SK-N-SH (cell line): ENCODE data around the gene SPATA21. TPM values are rescaled to one million over a fixed set of nuclear protein-coding genes. Genes with fewer than 3 reads are reported as not detected.

ENCODE experiments used
- CTCF ChIA-PET: fragments of 300-600, 350-600 bp; formaldehyde crosslinking; extraction: SDS; loops from one replicate; lab custom pipeline; 2021; lab: Yijun Ruan, JAX
- POLR2A ChIA-PET: fragments of 350-600 bp; sonication (Branson Sonifier 250); formaldehyde crosslinking; extraction: SDS; loops from one replicate; lab custom pipeline; 2020; ENCODE audit warnings: antibody characterized with exemption, inconsistent platforms; lab: Yijun Ruan, JAX
- DNase-seq: peaks from one replicate; pipeline ENCODE4 v3.0.0; 2012
- H2AFZ ChIP-seq: fragments of 200-600 bp; sonication (generic); 2 replicates; pipeline ENCODE4 v1.8.1; 2016; ENCODE audit warnings: antibody characterized with exemption, mild to moderate bottlenecking, low read depth
- H3F3A ChIP-seq: fragments of 200-600 bp; sonication (generic); replicated peaks from 2 replicates; pipeline ENCODE3; 2016; ENCODE audit warnings: antibody characterized with exemption, mild to moderate bottlenecking; ENCODE audit not compliant: insufficient read depth
- H3K27ac ChIP-seq, 2 experiments: fragments of 200-500 bp in 1 of 2; fragments of 200-600 bp in 1 of 2; sonication (Bioruptor generic) in 1 of 2; sonication (generic), shearing (Covaris generic) in 1 of 2; 2 replicates each; pipeline versions ENCODE4 v1.5.1 to v1.6.1; 2014 to 2016; ENCODE audit warnings: low read depth in 2 of 2, inconsistent platforms in 1 of 2, low read length in 1 of 2, mild to moderate bottlenecking in 1 of 2, mixed read lengths in 1 of 2
- H3K27me3 ChIP-seq: fragments of 200-600 bp; sonication (generic), shearing (Covaris generic); 2 replicates; pipeline ENCODE4 v1.6.1; 2016; ENCODE audit warnings: mixed run types; ENCODE audit not compliant: insufficient read depth
- H3K36me3 ChIP-seq, 2 experiments: fragments of 200-500 bp in 1 of 2; fragments of 200-600 bp in 1 of 2; sonication (Bioruptor generic) in 1 of 2; sonication (generic) in 1 of 2; replicated peaks in 1 of 2; 2 replicates each; pipeline versions ENCODE3 to v1.5.1; 2014 to 2016; ENCODE audit warnings: low read length in 1 of 2, mild to moderate bottlenecking in 1 of 2; ENCODE audit not compliant: insufficient read depth in 2 of 2, control insufficient read depth in 1 of 2
- H3K4me1 ChIP-seq, 2 experiments: fragments of 200-500 bp in 1 of 2; fragments of 200-600 bp in 1 of 2; sonication (Bioruptor generic) in 1 of 2; sonication (generic), shearing (Covaris generic) in 1 of 2; 2 replicates each; pipeline versions ENCODE4 v1.5.1 to v1.6.1; 2014 to 2016; ENCODE audit warnings: low read depth in 1 of 2, low read length in 1 of 2, mixed run types in 1 of 2; ENCODE audit not compliant: insufficient read depth in 2 of 2, control insufficient read depth in 1 of 2
- H3K4me2 ChIP-seq: fragments of 200-600 bp; sonication (generic), shearing (Covaris generic); 2 replicates; pipeline ENCODE4 v1.6.1; 2017; ENCODE audit warnings: mixed run types
- H3K4me3 ChIP-seq, 2 experiments: fragments of 200-500 bp in 1 of 2; fragments of 200-600 bp in 1 of 2; sonication (Bioruptor generic) in 1 of 2; sonication (generic), shearing (Covaris generic) in 1 of 2; 2 replicates each; pipeline versions ENCODE4 v1.5.1 to v1.8.1; 2014 to 2016; ENCODE audit warnings: low read depth in 2 of 2, inconsistent platforms in 1 of 2, low read length in 1 of 2, mild to moderate bottlenecking in 1 of 2, mixed read lengths in 1 of 2, moderate library complexity in 1 of 2
- H3K79me2 ChIP-seq: fragments of 200-600 bp; sonication (generic); 2 replicates; pipeline ENCODE4 v1.8.1; 2017; ENCODE audit warnings: mild to moderate bottlenecking; ENCODE audit not compliant: insufficient read depth
- H3K9ac ChIP-seq: fragments of 200-600 bp; sonication (generic); 2 replicates; pipeline ENCODE4 v1.6.1; 2017; ENCODE audit warnings: mixed run types
- H3K9me2 ChIP-seq: fragments of 200-600 bp; sonication (generic); 2 replicates; pipeline ENCODE4 v1.6.1; 2017; ENCODE audit warnings: mixed run types
- H3K9me3 ChIP-seq: fragments of 200-600 bp; sonication (generic); 2 replicates; pipeline ENCODE4 v1.6.1; 2017; ENCODE audit warnings: mixed run types, mild to moderate bottlenecking, moderate library complexity
- H4K20me1 ChIP-seq: fragments of 200-600 bp; sonication (generic); 2 replicates; pipeline ENCODE4 v1.6.1; 2017; ENCODE audit warnings: mild to moderate bottlenecking, mixed run types; ENCODE audit not compliant: insufficient read depth
- CHD2 ChIP-seq: fragments of 150-350 bp; IDR thresholded peaks from 2 replicates; pipeline ENCODE4 v1.6.1; 2018; ENCODE audit warnings: low read length; ENCODE audit not compliant: partially characterized antibody
- ELF1 ChIP-seq: IDR thresholded peaks from 2 replicates; pipeline ENCODE4 v1.4.0; 2012
- EP300 ChIP-seq, 2 experiments: IDR thresholded peaks; 2 replicates each; pipeline versions ENCODE4 v1.4.0 to v1.6.1; 2012; ENCODE audit warnings: borderline replicate concordance in 1 of 2, low read depth in 1 of 2, low read length in 1 of 2
- EZH2phosphoT487 ChIP-seq: fragments of 200-600 bp; sonication (generic); IDR thresholded peaks from 2 replicates; pipeline ENCODE4 v1.6.1; 2017; ENCODE audit warnings: low read depth, mixed run types, mild to moderate bottlenecking, antibody characterized with exemption, moderate library complexity, borderline replicate concordance
- FOSL2 ChIP-seq: IDR thresholded peaks from 2 replicates; pipeline ENCODE4 v1.4.0; 2012; ENCODE audit warnings: low read depth, mild to moderate bottlenecking, moderate library complexity, borderline replicate concordance
- FOXJ3 ChIP-seq: sonication (generic); formaldehyde crosslinking; IDR thresholded peaks from 2 replicates; pipeline ENCODE4 v1.5.1; 2020; ENCODE audit warnings: mild to moderate bottlenecking, missing genetic modification reagents
- FOXM1 ChIP-seq: IDR thresholded peaks from 2 replicates; pipeline ENCODE4 v1.4.0; 2012; ENCODE audit warnings: low read depth, mild to moderate bottlenecking
- GATA2 ChIP-seq: sonication (generic); formaldehyde crosslinking; IDR thresholded peaks from 2 replicates; pipeline ENCODE4 v1.5.0; 2020; ENCODE audit warnings: mild to moderate bottlenecking, missing genetic modification reagents
- JUND ChIP-seq: IDR thresholded peaks from 2 replicates; pipeline ENCODE4 v1.4.0; 2012
- MXI1 ChIP-seq: IDR thresholded peaks from 2 replicates; pipeline ENCODE4 v1.6.1; 2012; ENCODE audit warnings: mild to moderate bottlenecking, low read depth, low read length, improper control_type of control experiment
- NRF1 ChIP-seq: IDR thresholded peaks from 2 replicates; pipeline ENCODE4 v1.6.1; 2012; ENCODE audit warnings: low read depth, mild to moderate bottlenecking, low read length
- PBX3 ChIP-seq: IDR thresholded peaks from 2 replicates; pipeline ENCODE4; 2012
- RAD21 ChIP-seq: IDR thresholded peaks from 2 replicates; pipeline ENCODE4 v1.6.1; 2012; ENCODE audit warnings: mild to moderate bottlenecking, low read length
- RCOR1 ChIP-seq: fragments of 150-350 bp; IDR thresholded peaks from 2 replicates; pipeline ENCODE4 v1.6.1; 2017; ENCODE audit warnings: antibody characterized with exemption, low read length
- REST ChIP-seq: IDR thresholded peaks from 2 replicates; pipeline ENCODE4 v1.6.1; 2012; ENCODE audit warnings: mild to moderate bottlenecking, low read depth, low read length, moderate library complexity
- SIN3A ChIP-seq: IDR thresholded peaks from 2 replicates; pipeline ENCODE4 v1.6.1; 2012; ENCODE audit warnings: low read depth, mild to moderate bottlenecking, low read length, moderate library complexity, borderline replicate concordance
- SMC3 ChIP-seq: IDR thresholded peaks from 2 replicates; pipeline ENCODE4 v1.6.1; 2012; ENCODE audit warnings: low read depth, low read length, improper control_type of control experiment
- TAF1 ChIP-seq: IDR thresholded peaks from 2 replicates; pipeline ENCODE4 v1.6.1; 2012; ENCODE audit warnings: low read depth, mild to moderate bottlenecking, low read length, moderate library complexity, borderline replicate concordance
- TCF12 ChIP-seq: IDR thresholded peaks from 2 replicates; pipeline ENCODE4 v1.4.0; 2012
- USF1 ChIP-seq: IDR thresholded peaks from 2 replicates; pipeline ENCODE4 v1.4.0; 2012; ENCODE audit warnings: low read depth, borderline replicate concordance
- YY1 ChIP-seq: IDR thresholded peaks from 2 replicates; pipeline ENCODE4 v1.4.0; 2012; ENCODE audit warnings: low read depth, mild to moderate bottlenecking
- WGBS: methylation state at CpG from one replicate; pipeline ENCODE4 v1.1.6; 2017; ENCODE audit warnings: low lambda C conversion rate; 5-methylcytosine and 5-hydroxymethylcytosine counted together
- polyA plus RNA-seq, 3 experiments: library from polyadenylated mRNA; depleted of rRNA; stranded (reverse); fragments of >200 nt; gene quantifications; 2 replicates each; pipeline ENCODE4 v1.2.3, GENCODE V29; 2012
- TF ChIP-seq, protein P1 (sequence below): IDR thresholded peaks from 2 replicates; pipeline ENCODE4 v1.4.0; 2012; ENCODE audit warnings: low read depth
- TF ChIP-seq, protein P2 (sequence below): fragments of 150-350 bp; IDR thresholded peaks from 2 replicates; pipeline ENCODE4 v1.6.1; 2017; ENCODE audit warnings: antibody characterized with exemption, low read length, low read depth, borderline replicate concordance
- TF ChIP-seq, protein P3 (sequence below): IDR thresholded peaks from 2 replicates; pipeline ENCODE4 v1.4.0; 2012; ENCODE audit warnings: low read depth, borderline replicate concordance

SPATA21 gene
- polyA plus RNA-seq, 1 of the 3 experiments (the other 2 are of a cell fraction), result 0.10 TPM

DNA sequence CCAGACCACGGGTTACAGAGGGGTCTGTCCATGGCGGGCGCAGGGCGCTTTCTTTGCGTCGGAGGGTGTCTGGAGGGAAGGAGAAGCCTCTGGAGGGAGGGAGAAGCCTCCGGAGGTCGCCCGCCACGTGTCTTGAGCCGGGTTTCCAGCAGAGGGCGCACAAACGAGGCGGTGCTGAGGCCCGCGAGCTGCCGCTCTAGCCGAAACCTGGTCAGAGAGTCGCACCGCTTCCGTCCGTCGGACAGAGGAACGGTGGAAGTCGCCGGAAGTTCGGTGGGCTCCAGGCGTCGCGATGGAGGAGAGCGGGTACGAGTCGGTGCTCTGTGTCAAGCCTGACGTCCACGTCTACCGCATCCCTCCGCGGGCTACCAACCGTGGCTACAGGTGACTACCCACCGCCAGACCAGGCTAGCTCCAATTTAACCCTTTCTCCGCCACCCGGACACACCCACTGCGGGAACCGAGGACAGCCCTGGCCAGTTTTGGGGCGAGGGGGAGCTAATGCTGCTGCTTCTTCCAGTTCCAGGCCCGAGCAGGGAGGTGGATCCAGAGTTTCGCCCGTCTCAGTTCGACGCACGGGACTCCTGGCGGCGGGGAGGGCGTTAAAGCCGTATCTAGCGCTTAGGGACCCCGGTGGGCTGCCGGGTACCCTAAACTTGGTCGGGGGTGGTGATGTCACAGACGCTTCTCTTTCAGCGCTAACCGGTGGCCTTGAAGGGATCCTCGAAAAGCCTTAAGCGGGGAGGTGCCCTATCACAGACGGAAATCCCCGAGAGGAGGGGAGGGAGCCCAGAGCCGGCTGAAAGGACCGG lies 3.5 kb upstream of the SPATA21 start, which contains the start of gene NECAP2:
TSS of gene NECAP2 (plus strand) at position 255 of the 812 bp plus-strand sequence. CDS start at position 293, 38 bp downstream.
- Histone ChIP-seq H2AFZ (peak within 1 kb of the TSS; percentile 99; the same call in 1 of the 2 replicates), H3K4me2 (peak within 1 kb of the TSS; percentile 77), H4K20me1 (peaks cover 9% of the 10 kb centered on the region; the same call in 1 of the 2 replicates), H3K27me3 (no peaks in the 10 kb centered on the region), H3K4me3 (peak within 1 kb of the TSS; percentile 90 to 100), H3K79me2 (peaks cover 49% of the 10 kb centered on the region), H3K9me3 (no peaks in the 10 kb centered on the region), H3K36me3 (peaks cover 23 to 24% of the 10 kb centered on the region in 2 experiments), H3K4me1 (peaks cover 3 to 6% of the 10 kb centered on the region in 2 experiments; a peak in 1 of 4 replicates), H3K27ac (peak within 1 kb of the TSS; percentile 63 to 80), H3K9me2 (no peaks in the 10 kb centered on the region), H3K9ac (peak within 1 kb of the TSS; percentile 82), H3F3A (peaks cover 8% of the 10 kb centered on the region)
- 2% methylated on average over 36 of the region's 68 CpGs for WGBS
- ChIA-PET CTCF (interaction anchor here (0.6 to 2.2 kb wide), 25 partner anchors 9 to 368 kb away, joined by 3 to 15 read pairs (median 4); partner anchors contain the start of genes FAM131C and NBPF1), POLR2A (interaction anchor here (0.5 to 1.3 kb wide), 6 partner anchors 13 to 88 kb away, joined by 3 to 5 read pairs (median 3); partner anchors contain the start of gene FBXO42)
- peak; percentile 92 for DNase-seq
- TF ChIP-seq MXI1 (peak; percentile 89), EP300 (IDR thresholded peaks at IDR 0.05; ENCODE audit: borderline replicate concordance in 1 of 2, low read depth in 1 of 2, low read length in 1 of 2) (peak; percentile 19 to 82; a peak in 2 of 4 replicates), REST (peak; percentile 55), SIN3A (peak; percentile 91), RCOR1 (no peak; the same call in 1 of the 2 replicates), CHD2 (peak; percentile 78), FOXM1 (no peak), NRF1 (no peak), JUND (no peak), PBX3 (no peak), YY1 (peak; percentile 77), FOSL2 (no peak), ELF1 (peak; percentile 75), RAD21 (peak; percentile 30), USF1 (no peak), TAF1 (peak; percentile 90), FOXJ3 (CRISPR knock-in tag) (peak; percentile 76; the same call in 1 of the 2 replicates), EZH2phosphoT487 (no peak), TCF12 (no peak), SMC3 (peak; percentile 49), GATA2 (no peak)
- TF ChIP-seq, protein P1, sequence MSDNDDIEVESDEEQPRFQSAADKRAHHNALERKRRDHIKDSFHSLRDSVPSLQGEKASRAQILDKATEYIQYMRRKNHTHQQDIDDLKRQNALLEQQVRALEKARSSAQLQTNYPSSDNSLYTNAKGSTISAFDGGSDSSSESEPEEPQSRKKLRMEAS, result peak; percentile 99
- TF ChIP-seq, protein P2, sequence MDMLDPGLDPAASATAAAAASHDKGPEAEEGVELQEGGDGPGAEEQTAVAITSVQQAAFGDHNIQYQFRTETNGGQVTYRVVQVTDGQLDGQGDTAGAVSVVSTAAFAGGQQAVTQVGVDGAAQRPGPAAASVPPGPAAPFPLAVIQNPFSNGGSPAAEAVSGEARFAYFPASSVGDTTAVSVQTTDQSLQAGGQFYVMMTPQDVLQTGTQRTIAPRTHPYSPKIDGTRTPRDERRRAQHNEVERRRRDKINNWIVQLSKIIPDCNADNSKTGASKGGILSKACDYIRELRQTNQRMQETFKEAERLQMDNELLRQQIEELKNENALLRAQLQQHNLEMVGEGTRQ, result 0 out of 2 replicates have a peak, but pooled peaks have one; percentile 26
- TF ChIP-seq, protein P3, sequence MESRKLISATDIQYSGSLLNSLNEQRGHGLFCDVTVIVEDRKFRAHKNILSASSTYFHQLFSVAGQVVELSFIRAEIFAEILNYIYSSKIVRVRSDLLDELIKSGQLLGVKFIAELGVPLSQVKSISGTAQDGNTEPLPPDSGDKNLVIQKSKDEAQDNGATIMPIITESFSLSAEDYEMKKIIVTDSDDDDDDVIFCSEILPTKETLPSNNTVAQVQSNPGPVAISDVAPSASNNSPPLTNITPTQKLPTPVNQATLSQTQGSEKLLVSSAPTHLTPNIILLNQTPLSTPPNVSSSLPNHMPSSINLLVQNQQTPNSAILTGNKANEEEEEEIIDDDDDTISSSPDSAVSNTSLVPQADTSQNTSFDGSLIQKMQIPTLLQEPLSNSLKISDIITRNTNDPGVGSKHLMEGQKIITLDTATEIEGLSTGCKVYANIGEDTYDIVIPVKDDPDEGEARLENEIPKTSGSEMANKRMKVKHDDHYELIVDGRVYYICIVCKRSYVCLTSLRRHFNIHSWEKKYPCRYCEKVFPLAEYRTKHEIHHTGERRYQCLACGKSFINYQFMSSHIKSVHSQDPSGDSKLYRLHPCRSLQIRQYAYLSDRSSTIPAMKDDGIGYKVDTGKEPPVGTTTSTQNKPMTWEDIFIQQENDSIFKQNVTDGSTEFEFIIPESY, result no peak
